ENCODE results near the gene GPR6. TPM values are rescaled to one million over a fixed set of nuclear protein-coding genes. Genes with fewer than 3 reads are reported as not detected.
A peak's percentile ranks its signal among the peaks of the same experiment; 100 is the strongest.

GPR6 gene, protein sequence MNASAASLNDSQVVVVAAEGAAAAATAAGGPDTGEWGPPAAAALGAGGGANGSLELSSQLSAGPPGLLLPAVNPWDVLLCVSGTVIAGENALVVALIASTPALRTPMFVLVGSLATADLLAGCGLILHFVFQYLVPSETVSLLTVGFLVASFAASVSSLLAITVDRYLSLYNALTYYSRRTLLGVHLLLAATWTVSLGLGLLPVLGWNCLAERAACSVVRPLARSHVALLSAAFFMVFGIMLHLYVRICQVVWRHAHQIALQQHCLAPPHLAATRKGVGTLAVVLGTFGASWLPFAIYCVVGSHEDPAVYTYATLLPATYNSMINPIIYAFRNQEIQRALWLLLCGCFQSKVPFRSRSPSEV
- total RNA-seq = not detected in 2 replicates

DNA sequence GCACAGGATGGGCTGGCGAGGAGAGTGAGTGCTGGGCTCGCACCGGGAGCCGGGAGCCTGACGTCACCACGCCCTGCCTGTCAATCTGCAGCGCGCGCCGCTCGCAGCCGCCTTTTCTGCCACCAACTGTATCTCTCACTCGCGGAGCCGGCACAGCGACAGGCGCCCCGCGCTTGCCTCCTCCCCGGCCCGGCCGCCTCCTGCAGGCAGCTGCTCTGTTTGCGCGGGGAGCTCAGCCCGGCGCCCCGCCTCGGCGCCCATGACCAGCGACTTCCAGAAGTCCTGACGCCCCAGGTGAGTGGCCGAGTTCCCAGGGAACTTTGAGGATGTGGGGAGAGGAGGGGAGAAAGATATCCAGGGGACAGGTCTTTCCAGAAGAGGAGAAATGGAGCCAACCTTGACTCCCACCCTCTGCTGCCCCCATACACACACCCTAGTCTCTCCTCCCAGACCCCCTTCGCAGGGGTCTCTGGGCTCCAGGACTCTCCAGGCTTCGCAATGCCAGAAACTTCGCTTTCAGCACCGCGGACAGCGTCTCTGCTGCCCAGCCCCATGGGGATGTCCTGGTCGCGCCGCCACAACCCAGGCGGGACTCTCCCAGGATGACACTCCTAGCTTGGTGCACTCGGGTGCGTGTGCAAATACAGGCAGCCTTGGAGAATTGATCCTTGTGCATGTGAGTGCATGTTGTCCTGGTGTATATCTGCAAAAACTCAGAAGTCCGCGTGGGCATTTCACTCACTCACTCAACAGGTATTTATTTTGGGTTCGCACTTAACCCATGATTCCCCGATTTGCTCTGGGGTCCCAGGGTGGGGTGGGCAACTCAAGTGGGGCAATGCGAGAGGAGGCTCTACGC is at the start of gene GPR6:
TSS of gene GPR6 (plus strand) at position 138 of the 859 bp plus-strand sequence. CDS start 802 bp downstream, outside the sequence.
- Mint-ChIP-seq H3K4me1 (ENCODE audit: low read depth) (no peaks in the 10 kb centered on the region), H3K36me3 (ENCODE audit: low read depth) (no peaks in the 10 kb centered on the region), H3K27ac (no peak within 1 kb of the TSS), H3K9me3 (no peaks in the 10 kb centered on the region), H3K4me3 (no peak within 1 kb of the TSS), H3K27me3 (ENCODE audit: insufficient read depth) (peaks cover 17% of the 10 kb centered on the region)
- intact Hi-C loops (cut with micrococcal nuclease) = no loop called here
- peak; percentile 31 for DNase-seq (ENCODE audit: low spot score)

DNA sequence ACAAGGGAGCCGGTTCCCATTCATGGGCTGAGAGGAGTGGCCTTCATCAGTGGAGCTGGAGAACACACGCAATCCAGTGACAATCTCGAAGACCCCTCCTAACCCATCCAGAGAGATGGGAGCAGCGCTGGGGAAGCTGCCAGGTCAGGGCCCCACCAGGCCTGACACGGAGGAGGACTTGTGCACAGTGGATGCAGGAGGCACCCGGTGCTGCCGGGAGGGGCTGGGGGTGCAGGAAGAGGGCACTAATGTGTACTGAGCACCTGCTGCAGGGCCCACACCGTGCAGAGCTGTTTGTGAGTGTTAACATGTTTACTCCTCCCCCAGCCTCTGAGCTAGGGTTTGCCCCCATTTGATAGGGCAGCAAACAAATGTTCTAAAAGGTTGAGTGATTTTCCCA is 43.8 kb upstream of the GPR6 start:
- H3K9me3 Mint-ChIP-seq = peaks cover 12% of the 10 kb centered on the region
- intact Hi-C loops (cut with micrococcal nuclease) = no loop called here
- H3K27ac Mint-ChIP-seq = no peak overlapping the region
- H3K4me3 Mint-ChIP-seq = no peak overlapping the region
- no peaks in the 10 kb centered on the region for H3K4me1 Mint-ChIP-seq (ENCODE audit: low read depth)
- no peaks in the 10 kb centered on the region for H3K36me3 Mint-ChIP-seq (ENCODE audit: low read depth)
- H3K27me3 Mint-ChIP-seq (ENCODE audit: insufficient read depth) = no peaks in the 10 kb centered on the region
- no peak for DNase-seq (ENCODE audit: low spot score)

DNA sequence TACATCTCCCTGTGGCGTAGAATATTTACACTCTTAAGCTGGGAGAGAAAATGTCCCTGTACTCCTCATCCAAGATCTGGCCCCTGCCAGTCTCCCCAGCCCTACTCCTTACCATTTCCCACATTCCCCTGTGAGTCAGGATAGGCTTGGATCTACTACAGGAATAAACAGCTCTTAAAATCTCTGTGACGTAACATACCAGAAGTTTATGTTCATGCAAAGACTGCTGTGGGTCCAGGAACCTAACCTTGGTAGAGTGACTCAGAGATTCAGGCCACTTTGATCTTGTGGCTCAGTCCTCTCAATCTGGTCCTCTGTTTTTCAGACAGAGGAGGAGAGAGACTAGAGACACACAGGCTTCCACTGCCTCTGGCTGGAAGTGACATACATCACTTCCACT is 38.5 kb upstream of the GPR6 start:
- Mint-ChIP-seq H3K27ac (no peak overlapping the region), H3K27me3 (ENCODE audit: insufficient read depth) (peaks cover 2% of the 10 kb centered on the region), H3K4me1 (ENCODE audit: low read depth) (no peaks in the 10 kb centered on the region), H3K9me3 (peaks cover 12% of the 10 kb centered on the region), H3K36me3 (ENCODE audit: low read depth) (no peaks in the 10 kb centered on the region), H3K4me3 (no peak overlapping the region)
- no peak for DNase-seq (ENCODE audit: low spot score)
- intact Hi-C loops (cut with micrococcal nuclease) = no loop called here

DNA sequence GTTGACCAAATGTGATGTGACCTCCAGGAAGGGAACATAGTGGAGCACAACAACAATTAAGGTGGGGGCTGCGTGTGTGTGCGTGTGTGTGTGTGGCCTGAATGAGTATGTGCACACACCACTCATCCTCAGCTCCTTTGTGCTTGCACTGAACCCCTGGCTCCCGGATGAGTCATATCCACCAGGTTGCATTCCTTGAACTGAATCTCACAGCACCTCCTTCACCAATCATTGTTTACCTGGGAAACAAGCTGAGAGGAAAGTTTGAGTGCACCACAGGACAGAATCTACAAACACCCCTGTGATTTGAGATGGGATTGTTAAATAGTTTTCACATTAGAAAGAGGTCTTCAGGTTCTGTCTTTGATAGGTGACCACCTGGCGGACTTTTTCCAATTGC is 33.7 kb upstream of the GPR6 start:
- Mint-ChIP-seq H3K27ac (no peak overlapping the region), H3K4me3 (no peak overlapping the region), H3K36me3 (ENCODE audit: low read depth) (no peaks in the 10 kb centered on the region), H3K27me3 (ENCODE audit: insufficient read depth) (peaks cover 6% of the 10 kb centered on the region), H3K4me1 (ENCODE audit: low read depth) (no peaks in the 10 kb centered on the region), H3K9me3 (no peaks in the 10 kb centered on the region)
- DNase-seq (ENCODE audit: low spot score) = no peak
- intact Hi-C loops (cut with micrococcal nuclease) = no loop called here

DNA sequence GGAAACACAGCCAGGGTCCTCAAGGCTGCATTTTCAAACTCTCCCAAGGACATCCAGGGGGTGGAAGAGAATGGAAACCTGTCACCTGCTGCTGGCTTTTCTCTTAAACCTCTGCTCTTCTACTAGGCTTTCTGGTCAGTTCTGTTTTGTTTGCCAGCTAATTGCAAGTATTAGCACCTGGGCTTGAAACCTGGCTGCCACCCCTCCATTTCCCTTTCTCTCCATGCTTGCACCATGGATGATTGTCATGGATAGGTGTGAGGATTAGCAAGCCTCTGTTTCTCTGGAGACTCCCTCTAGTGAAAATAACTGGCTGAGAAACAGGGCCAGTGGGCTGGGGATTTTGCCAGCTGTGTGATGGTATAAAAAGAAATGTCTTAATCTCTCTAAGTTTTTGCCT is 33.0 kb upstream of the GPR6 start:
- intact Hi-C loops (cut with micrococcal nuclease) = no loop called here
- Mint-ChIP-seq H3K36me3 (ENCODE audit: low read depth) (no peaks in the 10 kb centered on the region), H3K9me3 (no peaks in the 10 kb centered on the region), H3K4me1 (ENCODE audit: low read depth) (no peaks in the 10 kb centered on the region), H3K4me3 (no peak overlapping the region), H3K27me3 (ENCODE audit: insufficient read depth) (peaks cover 6% of the 10 kb centered on the region), H3K27ac (no peak overlapping the region)
- DNase-seq (ENCODE audit: low spot score) = no peak

DNA sequence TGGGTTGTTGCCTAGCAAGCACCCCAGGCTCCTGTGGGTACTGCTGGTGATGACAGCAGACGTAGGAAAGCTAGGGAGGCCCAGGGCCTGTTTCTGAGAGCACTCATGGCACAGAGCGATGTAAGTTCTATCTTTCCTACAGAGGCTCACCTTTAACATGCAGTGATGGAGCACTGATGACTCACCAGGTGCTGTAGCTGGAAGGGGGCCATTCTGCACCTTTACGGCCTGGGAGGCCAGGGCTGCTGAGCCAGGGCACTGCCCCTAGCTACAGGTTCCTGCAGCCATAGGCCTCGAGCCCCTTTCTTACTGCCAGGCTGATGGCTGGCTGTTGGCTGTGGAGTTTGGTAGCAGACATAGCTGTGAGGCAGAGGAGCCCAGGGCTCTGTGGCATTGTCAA is 31.1 kb upstream of the GPR6 start:
- DNase-seq (ENCODE audit: low spot score) = no peak
- no peak overlapping the region for H3K4me3 Mint-ChIP-seq
- no peak overlapping the region for H3K27ac Mint-ChIP-seq
- H3K36me3 Mint-ChIP-seq (ENCODE audit: low read depth) = no peaks in the 10 kb centered on the region
- intact Hi-C loops (cut with micrococcal nuclease) = no loop called here
- H3K9me3 Mint-ChIP-seq = no peaks in the 10 kb centered on the region
- peaks cover 6% of the 10 kb centered on the region for H3K27me3 Mint-ChIP-seq (ENCODE audit: insufficient read depth)
- H3K4me1 Mint-ChIP-seq (ENCODE audit: low read depth) = no peaks in the 10 kb centered on the region

DNA sequence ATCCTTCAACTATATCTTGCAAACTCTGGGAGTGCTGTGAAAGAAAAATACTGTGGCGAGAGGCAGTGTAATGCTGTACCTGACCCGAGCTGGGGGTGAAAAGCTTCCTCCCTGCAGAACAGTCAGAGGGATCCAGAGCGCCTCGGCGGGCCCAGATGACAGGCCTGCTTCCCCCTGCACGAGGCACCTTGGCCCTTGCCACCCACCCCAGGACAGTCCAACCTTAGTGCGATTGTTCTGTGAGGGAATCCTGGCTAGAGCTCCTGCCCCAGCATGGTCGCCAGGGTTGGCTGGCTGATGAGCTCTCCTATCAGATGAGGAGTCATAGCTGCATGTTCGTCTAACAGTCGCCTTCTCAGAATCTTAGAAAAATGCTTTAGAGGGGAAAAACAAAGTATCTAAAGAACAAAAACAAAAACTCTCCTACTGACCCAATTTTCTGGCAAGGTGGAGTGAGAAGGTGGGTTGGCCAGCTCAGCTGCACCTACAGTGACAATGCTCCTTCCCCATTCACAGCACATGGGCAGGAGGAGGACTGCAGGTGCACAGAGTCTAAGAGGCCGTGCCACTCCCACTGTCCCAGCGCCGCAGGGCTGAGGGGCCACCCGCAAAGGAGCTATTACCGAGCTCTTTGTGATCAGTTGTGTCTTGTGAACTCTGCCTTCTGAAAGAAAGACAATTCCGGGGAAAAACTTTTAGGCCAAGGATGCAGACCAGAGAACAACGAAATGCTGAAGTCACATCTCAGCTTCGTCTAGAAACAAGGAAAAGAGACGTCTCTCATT is 28.6 kb upstream of the GPR6 start:
- H3K4me3 Mint-ChIP-seq = no peak overlapping the region
- intact Hi-C loops (cut with micrococcal nuclease) = no loop called here
- H3K9me3 Mint-ChIP-seq = no peaks in the 10 kb centered on the region
- H3K27me3 Mint-ChIP-seq (ENCODE audit: insufficient read depth) = peaks cover 4% of the 10 kb centered on the region
- no peaks in the 10 kb centered on the region for H3K4me1 Mint-ChIP-seq (ENCODE audit: low read depth)
- H3K36me3 Mint-ChIP-seq (ENCODE audit: low read depth) = no peaks in the 10 kb centered on the region
- no peak for DNase-seq (ENCODE audit: low spot score)
- no peak overlapping the region for H3K27ac Mint-ChIP-seq

DNA sequence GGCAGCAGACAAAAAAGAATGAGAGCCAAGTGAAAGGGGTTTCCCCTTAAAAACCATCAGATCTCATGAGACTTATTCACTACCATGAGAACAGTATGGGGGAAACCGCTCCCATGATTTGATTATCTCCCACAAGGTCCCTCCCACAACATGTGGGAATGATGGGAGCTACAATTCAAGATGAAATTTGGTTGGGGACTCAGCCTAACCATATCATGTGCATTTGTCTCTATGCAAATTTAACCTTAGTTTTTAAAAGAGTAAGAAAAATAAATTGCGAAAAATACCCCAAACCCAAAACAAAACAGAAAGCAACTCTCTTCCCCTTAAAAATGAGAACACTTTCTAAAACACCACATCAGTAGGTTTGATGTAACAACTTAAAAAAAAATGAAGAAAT is 22.6 kb upstream of the GPR6 start:
- Mint-ChIP-seq H3K4me3 (no peak overlapping the region), H3K4me1 (ENCODE audit: low read depth) (no peaks in the 10 kb centered on the region), H3K36me3 (ENCODE audit: low read depth) (no peaks in the 10 kb centered on the region), H3K27ac (no peak overlapping the region), H3K27me3 (ENCODE audit: insufficient read depth) (peaks cover 2% of the 10 kb centered on the region), H3K9me3 (no peaks in the 10 kb centered on the region)
- intact Hi-C loops (cut with micrococcal nuclease) = no loop called here
- DNase-seq (ENCODE audit: low spot score) = no peak

DNA sequence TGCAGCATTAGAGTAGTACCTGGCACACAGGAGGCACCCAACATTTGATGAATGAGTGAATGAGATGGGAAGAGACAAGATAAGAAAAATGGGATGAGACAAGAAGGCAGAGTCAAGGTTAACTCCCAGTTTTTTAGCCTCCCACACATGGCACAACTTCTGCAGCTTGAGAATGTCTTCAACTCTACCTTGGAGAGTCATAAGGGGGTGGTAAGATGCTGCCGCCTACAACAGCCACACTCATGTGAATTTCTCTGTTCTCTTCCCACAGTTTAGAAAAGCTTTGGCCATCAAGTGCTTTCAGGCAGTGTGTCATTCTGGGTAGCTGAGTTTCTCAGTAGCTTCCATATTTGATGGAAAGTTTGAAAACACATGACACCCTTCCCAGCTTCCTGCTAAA is 19.5 kb upstream of the GPR6 start:
- H3K36me3 Mint-ChIP-seq (ENCODE audit: low read depth) = no peaks in the 10 kb centered on the region
- no peaks in the 10 kb centered on the region for H3K4me1 Mint-ChIP-seq (ENCODE audit: low read depth)
- peaks cover 2% of the 10 kb centered on the region for H3K27me3 Mint-ChIP-seq (ENCODE audit: insufficient read depth)
- no peak for DNase-seq (ENCODE audit: low spot score)
- no peaks in the 10 kb centered on the region for H3K9me3 Mint-ChIP-seq
- H3K27ac Mint-ChIP-seq = no peak overlapping the region
- no peak overlapping the region for H3K4me3 Mint-ChIP-seq
- intact Hi-C loops (cut with micrococcal nuclease) = no loop called here

DNA sequence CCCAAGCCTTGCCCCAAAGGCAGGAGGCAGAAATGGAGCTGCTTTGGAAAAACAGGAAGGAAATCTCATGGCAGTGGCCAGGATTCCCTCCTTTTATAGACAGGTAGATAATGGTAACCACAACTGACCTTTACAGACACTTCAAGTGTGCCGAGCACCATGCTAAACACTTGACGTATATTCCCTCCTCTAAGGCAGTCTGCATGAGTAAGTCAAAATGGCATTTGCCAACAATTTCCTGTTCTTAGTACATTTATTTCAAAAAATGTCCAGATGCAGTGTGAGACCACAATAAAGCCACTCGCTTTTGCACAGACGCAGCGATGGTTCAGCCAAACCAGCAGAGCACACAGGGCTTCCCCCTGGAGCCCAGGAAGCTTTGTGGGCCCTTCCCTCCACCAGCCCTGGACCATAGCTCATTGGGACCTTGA is 16.5 kb upstream of the GPR6 start:
- H3K27me3 Mint-ChIP-seq (ENCODE audit: insufficient read depth) = peaks cover under 1% of the 10 kb centered on the region
- intact Hi-C loops (cut with micrococcal nuclease) = no loop called here
- H3K36me3 Mint-ChIP-seq (ENCODE audit: low read depth) = no peaks in the 10 kb centered on the region
- H3K27ac Mint-ChIP-seq = no peak overlapping the region
- DNase-seq (ENCODE audit: low spot score) = no peak
- no peaks in the 10 kb centered on the region for H3K4me1 Mint-ChIP-seq (ENCODE audit: low read depth)
- H3K4me3 Mint-ChIP-seq = no peak overlapping the region
- no peaks in the 10 kb centered on the region for H3K9me3 Mint-ChIP-seq

DNA sequence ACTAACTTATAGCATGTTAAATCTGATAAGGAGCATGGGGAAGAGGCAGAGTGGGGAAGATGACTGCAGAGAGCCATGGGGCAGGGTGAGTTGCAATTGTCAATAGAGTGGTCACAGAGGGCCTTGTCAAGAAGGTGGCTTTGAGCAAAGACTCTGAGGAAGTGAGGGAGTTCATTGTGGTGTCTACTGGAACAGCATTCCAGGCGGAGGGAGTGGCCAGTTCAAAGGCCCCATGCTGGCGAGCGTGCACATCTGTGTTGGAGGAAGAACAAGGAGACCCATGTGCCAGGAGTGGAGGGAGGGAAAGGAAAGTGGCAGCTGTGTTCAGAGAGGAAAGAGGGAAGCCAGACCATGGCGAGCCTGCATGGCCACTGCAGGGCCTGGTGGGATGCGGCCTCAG is 15.8 kb upstream of the GPR6 start:
- Mint-ChIP-seq H3K27ac (no peak overlapping the region), H3K36me3 (ENCODE audit: low read depth) (no peaks in the 10 kb centered on the region), H3K4me3 (no peak overlapping the region), H3K27me3 (ENCODE audit: insufficient read depth) (no peaks in the 10 kb centered on the region), H3K4me1 (ENCODE audit: low read depth) (no peaks in the 10 kb centered on the region), H3K9me3 (no peaks in the 10 kb centered on the region)
- intact Hi-C loops (cut with micrococcal nuclease) = no loop called here
- no peak for DNase-seq (ENCODE audit: low spot score)

DNA sequence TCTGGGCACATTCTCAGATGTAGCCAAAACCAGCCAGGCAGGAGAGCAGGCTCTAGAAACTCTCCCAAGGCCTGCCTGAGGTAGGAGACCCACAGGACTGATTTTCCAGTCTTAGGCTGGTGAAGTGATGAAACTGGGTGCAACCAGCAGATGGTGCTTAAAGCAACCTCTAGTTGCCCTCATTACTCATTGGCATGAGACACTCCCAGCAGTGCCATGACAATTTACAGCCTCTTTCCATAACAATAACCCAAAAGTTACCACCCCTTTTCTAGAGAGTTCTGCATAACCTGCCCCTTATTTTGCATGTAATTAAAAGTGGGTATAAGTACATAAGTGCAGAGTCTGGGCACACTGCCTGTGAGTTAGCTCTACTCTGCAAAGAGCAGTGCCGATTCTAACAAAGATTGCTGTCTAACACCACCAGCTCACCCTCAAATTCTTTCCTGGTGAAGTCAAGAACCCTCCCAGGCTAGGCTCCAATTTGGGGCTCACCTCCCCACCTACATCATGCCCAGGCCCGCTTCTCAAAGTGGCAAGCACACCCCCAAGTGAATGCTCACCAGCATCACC is 14.4 kb upstream of the GPR6 start:
- Mint-ChIP-seq H3K27me3 (ENCODE audit: insufficient read depth) (no peaks in the 10 kb centered on the region), H3K27ac (no peak overlapping the region), H3K4me3 (no peak overlapping the region), H3K4me1 (ENCODE audit: low read depth) (no peaks in the 10 kb centered on the region), H3K36me3 (ENCODE audit: low read depth) (no peaks in the 10 kb centered on the region), H3K9me3 (no peaks in the 10 kb centered on the region)
- intact Hi-C loops (cut with micrococcal nuclease) = no loop called here
- DNase-seq (ENCODE audit: low spot score) = no peak

Data from activated T-helper 1 cell treated with anti-CD3 and anti-CD28 coated beads, Interleukin-12 subunit alpha, Interleukin-12 subunit beta, Interleukin-2, Interleukin-4 antibody, amounts not matched to agents 30 ng/mL and 10 ng/mL and 1 ng/mL, durations not matched to agents 14 hours and 24 hours and 36 hours (primary cell).